ENCODE measurements around the gene ASB4.

The ASB4 gene

DNA sequence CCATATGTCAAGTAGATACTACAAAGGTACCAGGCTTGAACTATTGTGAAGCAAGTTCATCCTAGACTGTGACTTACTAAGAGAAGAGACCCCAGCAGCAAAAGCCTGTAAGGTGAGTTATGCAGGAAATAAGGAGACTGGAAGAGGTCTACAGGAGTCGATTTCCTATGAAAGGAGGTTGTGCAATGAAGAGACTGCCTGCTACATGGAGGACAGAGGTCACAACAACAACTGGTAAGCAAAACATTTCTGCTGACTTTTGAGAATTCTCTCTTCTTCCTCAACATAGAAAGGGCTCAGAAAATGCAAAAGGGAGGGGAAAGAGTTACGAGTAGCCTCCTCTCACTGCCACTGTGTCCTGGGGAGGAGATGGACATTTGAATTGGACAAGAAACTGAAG is 68.2 kb downstream of the ASB4 start:
- no peak for DNase-seq (ENCODE audit: low read depth)

DNA sequence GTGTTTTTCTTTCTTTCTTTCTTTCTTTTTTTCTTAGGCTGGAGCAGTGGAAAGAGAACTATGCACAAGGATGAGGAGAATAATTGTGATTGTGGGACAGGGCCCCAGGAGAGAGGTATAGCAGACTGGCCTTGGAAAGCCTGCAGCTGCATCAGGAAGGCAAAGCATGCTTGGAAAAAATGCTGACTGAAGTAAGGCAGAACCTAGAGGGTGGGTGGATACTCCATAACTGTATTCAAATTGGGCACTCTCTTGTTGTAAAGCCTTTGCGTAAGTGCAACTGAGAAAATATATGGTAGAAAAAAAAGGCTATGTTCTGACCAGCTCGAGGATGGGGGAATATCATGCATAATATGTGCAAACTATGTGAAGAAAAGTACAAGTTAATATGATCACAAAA is 71.0 kb downstream of the ASB4 start:
- DNase-seq (ENCODE audit: low read depth) = no peak

DNA sequence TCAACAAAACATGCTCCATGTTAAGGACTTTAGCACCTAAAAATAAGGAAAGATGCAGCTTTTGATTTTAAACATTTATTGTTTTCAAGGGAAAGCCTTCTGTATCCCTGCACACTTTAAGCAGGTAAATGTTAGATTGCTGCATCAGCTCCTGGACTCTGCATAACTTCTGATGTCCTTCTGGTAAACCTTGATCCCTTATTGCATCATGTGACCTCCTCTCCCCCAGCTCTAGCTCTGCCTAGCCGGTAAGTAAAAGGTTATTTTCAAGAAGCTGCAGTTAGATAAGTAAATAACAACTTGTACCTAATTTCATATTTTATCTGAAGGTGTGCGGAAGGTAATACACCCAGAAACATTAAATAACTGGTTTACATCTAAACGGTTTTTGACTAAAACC is 73.1 kb downstream of the ASB4 start:
- DNase-seq (ENCODE audit: low read depth) = no peak

DNA sequence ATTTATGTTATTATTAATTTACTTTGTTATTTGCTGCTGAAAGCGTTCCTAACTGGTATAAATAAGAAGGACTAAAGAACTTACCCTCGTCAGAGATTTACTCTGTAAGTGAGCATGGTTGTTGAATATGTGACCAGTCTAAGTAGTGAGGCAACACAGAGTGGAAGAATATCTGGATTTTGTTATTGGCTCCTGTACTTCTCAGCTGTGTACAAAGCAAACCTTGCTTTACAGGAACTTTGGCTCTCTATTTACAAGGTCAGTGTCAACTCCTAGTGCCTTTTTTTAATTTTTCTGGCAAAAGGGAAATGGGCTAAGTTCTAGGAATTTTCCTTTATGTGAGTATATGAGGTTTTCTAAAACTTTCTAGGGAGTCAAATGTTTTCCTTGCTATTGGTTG is 74.9 kb downstream of the ASB4 start:
- DNase-seq (ENCODE audit: low read depth) = no peak

DNA sequence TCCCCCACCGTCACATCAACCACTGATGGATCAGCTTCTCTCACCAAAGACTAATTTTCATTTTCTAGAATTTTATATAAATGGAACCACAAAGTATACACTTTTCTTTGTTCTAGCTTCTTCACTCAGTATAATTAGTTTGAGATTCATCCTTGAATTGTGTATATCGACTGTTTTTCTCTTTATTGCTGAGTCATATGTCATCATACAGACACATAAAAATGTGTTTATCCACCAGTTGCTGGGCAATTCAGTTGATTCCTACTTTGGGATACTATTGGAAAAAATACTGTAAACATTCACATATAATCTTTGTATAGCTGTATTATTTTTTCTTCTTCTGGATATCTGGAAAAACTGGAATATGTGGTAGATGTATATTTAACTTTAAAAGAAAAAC is 84.0 kb downstream of the ASB4 start:
- no peak for DNase-seq (ENCODE audit: low read depth)

DNA sequence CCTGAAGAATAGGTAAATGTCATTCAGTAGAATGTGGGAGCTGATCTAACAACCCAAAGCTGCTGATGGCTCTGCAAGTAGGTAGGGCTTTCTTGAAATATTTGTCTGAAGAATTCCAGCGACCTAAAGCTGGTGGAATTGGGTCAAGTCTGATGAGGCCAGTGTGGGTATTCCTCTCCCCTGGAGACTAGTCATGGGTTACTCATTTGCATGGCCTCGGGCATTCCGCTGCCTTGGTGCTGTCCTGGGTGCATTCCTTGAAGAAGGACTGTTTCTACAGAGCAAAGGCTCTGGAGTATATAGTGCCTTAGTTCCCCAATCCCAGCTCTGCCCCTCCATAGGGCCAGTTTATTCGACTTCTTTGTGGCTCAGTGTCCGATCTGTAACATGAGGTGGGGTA is 91.4 kb downstream of the ASB4 start:
- DNase-seq (ENCODE audit: low read depth) = no peak

DNA sequence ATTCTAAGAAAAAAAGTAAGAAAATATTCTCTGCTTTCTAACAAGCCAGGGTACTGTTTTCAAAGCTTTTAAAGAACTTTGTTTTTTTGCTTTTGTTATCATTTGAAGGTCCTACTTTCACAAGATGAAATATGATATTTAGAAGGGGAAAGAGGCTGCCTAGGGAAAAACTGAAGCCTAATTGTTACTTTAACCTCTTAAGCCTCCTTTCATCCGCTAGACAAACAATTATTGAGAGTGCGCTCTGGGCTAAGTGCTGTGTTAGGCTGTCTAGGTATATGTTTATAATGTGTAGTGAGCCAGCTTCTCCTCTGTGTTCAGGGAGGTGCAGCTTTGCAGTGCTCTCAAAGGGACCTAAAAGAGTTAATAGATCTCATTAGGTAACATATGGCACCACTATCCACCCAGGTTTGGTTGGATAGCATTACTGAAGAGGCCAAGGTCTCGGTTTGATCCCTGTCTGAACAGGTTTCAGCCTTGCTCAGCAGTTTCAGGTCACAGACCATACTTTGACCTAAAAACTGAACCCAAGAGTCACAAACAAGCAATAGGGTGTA is 92.6 kb downstream of the ASB4 start:
- DNase-seq (ENCODE audit: low read depth) = no peak

DNA sequence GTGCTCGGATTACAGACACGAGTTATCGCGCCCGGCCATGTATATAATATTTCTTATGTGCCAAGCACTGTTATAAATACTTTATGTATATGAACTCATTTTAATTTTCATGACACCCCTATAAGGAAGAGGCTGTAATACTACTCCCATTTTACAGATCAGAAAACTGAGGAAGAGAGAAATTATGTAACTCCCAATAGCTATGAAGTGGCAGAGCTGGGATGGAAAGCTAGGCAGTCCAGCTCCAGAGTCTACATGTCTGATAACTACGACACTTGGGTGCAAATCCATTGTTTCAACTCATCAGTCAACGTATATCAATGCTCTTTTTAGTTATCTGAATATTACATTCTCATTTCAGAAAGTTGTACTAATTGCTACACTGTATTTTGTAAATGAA is 93.6 kb downstream of the ASB4 start:
- DNase-seq (ENCODE audit: low read depth) = no peak

DNA sequence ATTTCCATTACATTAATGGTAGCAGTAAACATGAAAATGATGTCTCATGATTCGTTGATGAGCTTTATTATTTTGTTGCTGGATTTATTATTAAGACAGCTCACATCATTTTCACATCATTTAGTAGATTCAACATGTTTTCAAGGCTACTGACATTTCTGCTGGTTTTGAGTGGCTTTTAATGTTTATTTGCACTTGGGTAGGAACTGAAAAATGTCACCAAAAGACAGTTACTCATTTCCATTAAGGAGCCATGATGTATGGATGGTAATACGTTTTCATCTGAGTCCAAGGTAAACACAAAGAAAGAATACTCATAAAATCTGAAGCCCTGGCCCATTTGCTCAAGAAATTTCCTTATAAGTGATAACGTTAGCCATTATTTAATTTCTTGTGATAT is 95.7 kb downstream of the ASB4 start:
- no peak for DNase-seq (ENCODE audit: low read depth)

DNA sequence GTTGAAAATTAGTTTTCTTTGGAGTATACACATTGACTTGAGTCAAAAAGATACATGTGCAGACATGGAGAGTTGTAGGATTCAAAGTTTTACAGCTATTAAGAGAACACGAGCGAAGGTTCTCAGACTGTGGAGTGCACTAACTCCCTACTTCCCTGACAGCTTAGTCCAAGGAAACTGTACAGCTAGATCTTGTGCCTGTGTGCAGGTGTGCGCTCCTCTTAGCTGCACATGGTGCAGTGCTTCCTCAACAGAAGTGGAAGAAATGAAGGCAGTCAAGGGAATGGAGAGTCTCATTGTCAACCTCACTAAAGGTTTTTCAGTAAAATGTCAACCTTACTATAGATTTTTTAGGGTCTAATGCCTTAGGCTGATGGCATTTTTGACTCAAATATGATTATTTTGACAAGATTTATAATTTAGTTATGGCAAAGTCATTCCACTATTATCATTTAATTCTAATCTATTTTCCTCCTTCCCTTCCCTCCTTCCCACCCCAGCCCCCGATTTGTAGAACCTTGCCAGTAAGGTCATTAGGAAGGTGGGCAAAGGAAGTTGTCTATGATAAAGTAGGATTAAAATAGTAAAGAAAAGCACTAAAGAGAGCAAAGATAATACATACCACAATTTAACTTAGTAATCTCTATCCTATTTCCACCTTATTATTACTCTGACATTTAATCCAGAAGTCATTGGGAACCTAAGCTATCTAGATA is 97.0 kb downstream of the ASB4 start:
- DNase-seq (ENCODE audit: low read depth) = no peak

DNA sequence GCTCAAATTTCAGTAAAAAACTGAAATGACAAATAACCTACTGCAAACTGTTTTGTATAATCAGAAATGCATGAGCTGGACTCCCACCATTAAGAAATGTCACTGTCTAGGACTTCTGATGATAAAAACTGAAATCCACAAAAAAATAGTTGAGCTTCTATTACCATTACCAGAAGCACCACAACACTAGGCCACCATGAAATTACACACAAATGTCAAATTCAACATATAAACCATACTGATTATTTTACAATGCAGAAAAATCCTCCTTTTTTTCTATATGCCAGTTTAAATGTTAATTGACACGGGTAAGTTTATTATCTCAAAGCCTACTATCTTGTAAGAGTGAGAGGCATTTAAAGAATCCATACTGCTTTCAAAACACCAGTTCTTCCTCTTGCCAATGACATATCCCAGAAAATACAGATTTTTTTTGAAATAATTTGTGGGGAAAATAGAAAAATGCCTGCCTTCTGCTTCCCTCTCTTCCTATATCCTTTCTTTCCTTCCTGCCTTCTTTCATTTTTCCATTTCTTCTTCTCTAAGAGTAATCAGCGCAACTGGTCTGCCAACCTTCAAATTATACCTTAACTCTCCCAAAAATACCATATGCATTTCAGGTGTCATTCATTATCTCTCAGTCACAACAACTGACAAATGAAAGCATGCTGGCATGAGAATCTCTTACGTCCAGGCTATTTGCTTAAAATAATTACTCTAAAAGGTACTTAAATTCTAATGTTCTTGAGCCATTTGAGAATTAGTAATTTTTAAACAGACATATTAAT is 98.3 kb downstream of the ASB4 start:
- no peak for DNase-seq (ENCODE audit: low read depth)

DNA sequence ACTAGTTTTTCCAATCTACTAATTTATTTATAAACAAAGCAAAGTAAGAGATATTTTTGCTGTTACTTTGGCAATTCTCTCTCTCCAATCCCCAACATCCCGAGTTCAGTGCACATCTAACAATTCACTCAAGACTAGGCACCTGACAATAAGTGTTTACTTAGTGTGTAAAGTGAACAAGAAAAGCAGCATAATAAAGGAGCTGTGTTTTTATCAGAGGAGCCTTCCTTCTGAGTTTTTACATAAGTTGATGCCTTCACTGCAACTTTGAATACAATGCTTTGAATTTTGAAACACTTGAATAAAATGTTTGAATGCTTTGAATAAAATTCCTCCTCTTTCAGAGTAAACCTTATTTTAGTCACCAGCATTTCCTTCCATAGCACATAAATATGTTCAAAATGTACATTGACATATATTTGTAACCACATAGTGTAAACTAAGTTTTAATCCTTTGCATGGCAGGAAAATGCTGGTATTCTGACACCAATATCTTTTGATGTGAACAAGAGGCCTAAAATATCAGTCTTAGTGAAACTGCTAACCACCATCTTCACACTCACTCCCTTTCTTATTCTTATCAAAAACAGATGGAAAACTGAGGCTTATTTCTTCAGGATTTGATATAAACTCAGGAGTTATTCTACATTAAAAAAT is 99.2 kb downstream of the ASB4 start:
- no peak for DNase-seq (ENCODE audit: low read depth)

DNA sequence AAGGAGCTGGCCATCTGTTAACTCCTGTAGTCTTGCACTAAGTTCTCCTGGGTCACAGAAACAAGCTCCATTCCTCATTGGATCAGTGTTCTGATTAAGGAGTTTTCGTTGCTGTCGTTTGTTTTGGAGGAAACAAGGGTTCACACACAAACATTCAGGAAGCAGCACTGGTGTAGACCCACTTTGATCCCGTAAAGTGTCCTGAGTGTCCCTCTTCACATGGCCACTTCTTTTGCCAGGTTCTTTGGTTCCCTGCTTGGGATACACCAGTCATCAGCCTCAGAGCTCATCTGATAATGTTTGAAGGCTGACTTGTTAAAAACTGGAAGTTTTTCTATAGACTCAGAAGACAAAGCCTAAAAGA is 99.7 kb downstream of the ASB4 start:
- no peak for DNase-seq (ENCODE audit: low read depth)

DNA sequence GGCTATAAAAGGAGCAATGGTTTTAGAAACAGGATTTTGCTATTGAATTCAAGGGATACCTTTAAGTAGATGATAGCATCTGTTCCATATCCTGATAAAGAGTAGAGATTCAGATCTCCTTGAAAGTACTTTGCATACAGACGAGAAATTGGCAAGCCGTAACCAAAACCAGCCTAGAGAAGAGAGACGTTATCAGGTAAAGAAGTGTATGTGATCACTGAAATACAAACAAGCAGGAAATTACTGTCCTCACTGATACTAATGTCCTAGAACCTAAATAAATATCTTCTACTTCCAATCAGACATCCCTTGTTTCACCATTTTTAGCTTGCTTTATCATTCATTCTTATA is 101.2 kb downstream of the ASB4 start:
- no peak for DNase-seq (ENCODE audit: low read depth)

DNA sequence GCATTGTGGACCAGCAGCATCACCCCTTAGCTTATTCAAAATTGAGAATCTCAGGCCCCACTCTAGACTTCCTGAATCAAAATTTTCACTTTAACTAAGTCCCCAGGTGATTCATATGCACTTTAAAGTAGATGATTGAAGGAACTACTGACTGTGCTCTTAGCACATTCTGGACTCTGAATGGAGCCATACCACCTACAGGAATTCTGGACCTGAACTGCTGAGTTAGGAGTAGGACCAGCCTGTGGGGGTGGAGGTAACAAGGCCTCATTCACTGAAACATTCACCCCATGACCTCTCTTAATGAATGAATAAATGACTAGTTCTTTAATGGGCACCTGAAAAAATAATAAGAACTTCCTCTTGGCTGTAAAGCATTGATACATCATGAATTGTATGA is 103.3 kb downstream of the ASB4 start:
- DNase-seq (ENCODE audit: low read depth) = no peak

DNA sequence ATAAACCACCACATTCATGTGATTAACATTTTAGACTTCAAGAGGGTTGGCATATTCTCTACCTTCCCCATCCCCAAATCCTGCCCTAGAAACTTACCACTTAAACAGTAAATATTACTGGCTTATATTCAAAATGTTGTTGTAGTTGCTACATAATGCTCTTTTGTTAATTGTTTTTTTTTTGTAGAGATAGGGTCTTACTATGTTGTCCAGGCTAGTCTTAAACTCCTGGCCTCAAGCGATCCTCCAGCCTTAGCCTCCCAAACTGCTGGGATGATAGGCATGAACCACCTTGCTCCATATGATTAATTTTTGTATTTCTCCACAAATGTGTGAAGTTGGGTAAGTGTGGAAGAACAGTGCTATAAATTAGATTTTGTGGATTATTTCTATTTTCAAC is 104.0 kb downstream of the ASB4 start:
- no peak for DNase-seq (ENCODE audit: low read depth)

Data from T follicular helper cell (primary cell).